HepG2 (cell line): ENCODE results near the gene AGAP1. TPM values are rescaled to one million over a fixed set of nuclear protein-coding genes. Genes with fewer than 3 reads are reported as not detected.

Source experiments
- ATAC-seq: fragments of 200-7000 bp; cut with Tn5 transposase; 3 replicates; pipeline ENCODE4 v1.9.1; 2020; ENCODE audit warnings: mild to moderate bottlenecking, moderate library complexity
- BruUV-seq: library from RNA; stranded (reverse); fragments of 400-500 nt; replicated peaks from 2 replicates; lab custom pipeline; 2021; lab: Mats Ljungman, UMichigan
- CTCF ChIA-PET: fragments of 300-600 bp; formaldehyde crosslinking; extraction: SDS; loops from one replicate; lab custom pipeline; 2021; ENCODE audit warnings: low total read pairs, inconsistent platforms, low intra/inter-chr PET ratio; lab: Yijun Ruan, JAX
- POLR2A ChIA-PET: fragments of 350-600 bp; sonication (Branson Sonifier 250); formaldehyde crosslinking; loops from one replicate; lab custom pipeline; 2020; ENCODE audit warnings: antibody characterized with exemption, inconsistent platforms; lab: Yijun Ruan, JAX
- DNase-seq: peaks from one replicate; pipeline ENCODE4 v3.0.0-alpha.2; 2015; ENCODE audit warnings: low spot score
- FAIRE-seq: peaks from 3 replicates; lab custom pipeline; 2011; peaks lifted over from hg19 to GRCh38; lab: Jason Lieb, UNC
- H2AFZ ChIP-seq: one replicate; pipeline ENCODE4 v1.6.1; 2011; ENCODE audit warnings: low read length, inconsistent platforms
- H3K27ac ChIP-seq: fragments of 300-600 bp; 3 replicates; pipeline ENCODE4 v1.8.0; 2011; ENCODE audit warnings: mixed run types, mild to moderate bottlenecking, mixed read lengths, low read length, inconsistent platforms; ENCODE audit not compliant: insufficient read depth; ENCODE audit errors: extremely low read length
- H3K27me3 ChIP-seq, 2 experiments: fragments of 200-600 bp in 1 of 2; 2 replicates in 1 of 2; 3 replicates in 1 of 2; pipeline versions ENCODE4 v1.6.0 to v1.8.0; 2011; ENCODE audit warnings: low read length in 2 of 2, mild to moderate bottlenecking in 2 of 2, moderate library complexity in 2 of 2, inconsistent platforms in 1 of 2; ENCODE audit not compliant: insufficient read depth in 2 of 2, control insufficient read depth in 1 of 2
- H3K36me3 ChIP-seq, 2 experiments: fragments of 200-600 bp in 1 of 2; replicated peaks in 1 of 2; 2 replicates in 1 of 2; 3 replicates in 1 of 2; pipeline versions ENCODE4 v1.5.1 to v1.8.0; 2011; ENCODE audit warnings: low read length in 2 of 2, inconsistent platforms in 1 of 2; ENCODE audit not compliant: insufficient read depth in 2 of 2, control insufficient read depth in 1 of 2
- H3K4me1 ChIP-seq: 2 replicates; pipeline ENCODE4 v1.5.1; 2012; ENCODE audit warnings: low read length, inconsistent platforms; ENCODE audit not compliant: insufficient read depth
- H3K4me2 ChIP-seq: 2 replicates; pipeline ENCODE4 v1.6.0; 2011; ENCODE audit warnings: low read depth, low read length, inconsistent platforms
- H3K4me3 ChIP-seq, 3 experiments: fragments of 200-600 bp in 1 of 3; sonication (generic), shearing (Covaris generic) in 1 of 3; replicated peaks in 1 of 3; 2 replicates each; pipeline ENCODE4 v1.5.1; 2011 to 2016; ENCODE audit warnings: low read length in 3 of 3, inconsistent platforms in 2 of 3, low read depth in 2 of 3, mild to moderate bottlenecking in 2 of 3, control low read depth in 1 of 3, mixed read lengths in 1 of 3; ENCODE audit not compliant: insufficient read depth in 1 of 3
- H3K79me2 ChIP-seq: one replicate; pipeline ENCODE4 v1.6.1; 2011; ENCODE audit warnings: low read length, inconsistent platforms; ENCODE audit not compliant: insufficient read depth
- H3K9ac ChIP-seq: 2 replicates; pipeline ENCODE4 v1.6.0; 2011; ENCODE audit warnings: mild to moderate bottlenecking, low read depth, low read length, inconsistent platforms; ENCODE audit not compliant: insufficient read depth
- H3K9me3 ChIP-seq: 2 replicates; pipeline ENCODE4 v1.5.1; 2012; ENCODE audit warnings: mild to moderate bottlenecking, low read length
- H4K20me1 ChIP-seq: 2 replicates; pipeline ENCODE4 v1.6.0; 2011; ENCODE audit warnings: inconsistent platforms, mild to moderate bottlenecking, low read length, moderate library complexity; ENCODE audit not compliant: insufficient read depth
- DRAP1 ChIP-seq: IDR thresholded peaks from 2 replicates; pipeline ENCODE4 v1.6.1; 2016; ENCODE audit warnings: missing genetic modification reagents, missing compliant biosample characterization
- FOSL1 ChIP-seq: sonication (generic); formaldehyde crosslinking; IDR thresholded peaks from 2 replicates; pipeline ENCODE4 v1.9.0; 2021; ENCODE audit warnings: missing genetic modification reagents, borderline replicate concordance
- FUBP1 ChIP-seq: sonication (generic); formaldehyde crosslinking; IDR thresholded peaks from 2 replicates; pipeline ENCODE4 v1.5.1; 2020; ENCODE audit warnings: missing genetic modification reagents, mild to moderate bottlenecking, borderline replicate concordance
- NFYC ChIP-seq: IDR thresholded peaks from 2 replicates; pipeline ENCODE4 v1.6.1; 2016; ENCODE audit warnings: missing genetic modification reagents, missing compliant biosample characterization
- ZNF251 ChIP-seq: sonication (generic); formaldehyde crosslinking; IDR thresholded peaks from 2 replicates; pipeline ENCODE4 v1.9.0; 2021; ENCODE audit warnings: mild to moderate bottlenecking, missing genetic modification reagents
- ZNF407 ChIP-seq: sonication (generic); formaldehyde crosslinking; IDR thresholded peaks from one replicate; pipeline ENCODE4 v1.5.1; 2020; ENCODE audit warnings: mild to moderate bottlenecking, missing genetic modification reagents; ENCODE audit errors: not compliant biosample characterization
- ZNF674 ChIP-seq: sonication (generic); formaldehyde crosslinking; IDR thresholded peaks from 2 replicates; pipeline ENCODE4 v1.5.0; 2020; ENCODE audit warnings: low read depth, mild to moderate bottlenecking, missing genetic modification reagents
- ZNF749 ChIP-seq: sonication (generic); formaldehyde crosslinking; IDR thresholded peaks from 2 replicates; pipeline ENCODE4 v1.8.0; 2022; ENCODE audit warnings: mild to moderate bottlenecking, missing genetic modification reagents, moderate library complexity, borderline replicate concordance
- WGBS: methylation state at CpG from one replicate; pipeline ENCODE4 v1.1.6; 2017; ENCODE audit warnings: low lambda C conversion rate; 5-methylcytosine and 5-hydroxymethylcytosine counted together
- in situ Hi-C: cut with HindIII; loops from 2 replicates; pipeline ENCODE4 v1.10.0; 2017; ENCODE audit warnings: low pct_unique_long_range_greater_than_20kb; ENCODE audit not compliant: extremely low pct_ligation_motif_present
- intact Hi-C: fragments of 100-400 bp; cut with micrococcal nuclease; formaldehyde crosslinking; loops from one replicate; pipeline ENCODE4 v1.10.0; 2022; ENCODE audit not compliant: unreplicated experiment
- polyA plus RNA-seq, 8 experiments: library from polyadenylated mRNA; depleted of rRNA in 3 of 8; stranded (reverse) in 7 of 8; unstranded in 1 of 8; fragments of >200 nt; fragmentation: Illumina TruSeq in 4 of 8; extraction: Trizol in 4 of 8; gene quantifications; 2 replicates each; pipeline versions ENCODE4 v1.2.1 to v1.2.3, GENCODE V29; 2011 to 2016; ENCODE audit warnings: low read depth in 4 of 8, missing spikeins in 1 of 8, mixed read lengths in 1 of 8; ENCODE audit not compliant: insufficient read depth in 1 of 8
- total RNA-seq, 5 experiments: library from RNA; depleted of rRNA; stranded (reverse); fragments of >200 nt; fragmentation: Illumina TruSeq; extraction: Trizol; gene quantifications; 2 replicates each; pipeline ENCODE4 v1.2.3, GENCODE V29; 2016; ENCODE audit warnings: low read depth in 1 of 5

AGAP1 gene
- total and polyA plus RNA-seq, 2 of the 13 experiments (the other 11 are each of a cell fraction or from before 2014, with no cell fraction given) = 21.2 to 32.7 TPM

- H3K79me2 ChIP-seq = peaks cover 12% of the 10 kb centered on the region
- H3K27ac ChIP-seq = no peak overlapping the region
- in situ Hi-C loops (no loop called here), intact Hi-C loops (loop anchor here (2.0 kb wide), 1 partner anchor 106 kb away; no protein-coding TSS in a partner anchor)
- peaks cover 10% of the 10 kb centered on the region for H3K4me1 ChIP-seq
- DNase-seq = no peak
- peaks cover 23% of the 10 kb centered on the region; the same call in 1 of the 2 replicates for H4K20me1 ChIP-seq
- BruUV-seq = no TSS peak
- H3K36me3 ChIP-seq = peaks cover 0 to 1% of the 10 kb centered on the region in 2 experiments; a peak in 1 of 5 replicates
- CTCF ChIA-PET = no interaction called here
- 95% methylated on average over 2 of the region's 2 CpGs for WGBS
- ATAC-seq = no peak
- no peak for FAIRE-seq
- H3K27me3 ChIP-seq = no peaks in the 10 kb centered on the region
- H3K4me2 ChIP-seq = no peak overlapping the region
- H3K9me3 ChIP-seq = no peaks in the 10 kb centered on the region
- H3K9ac ChIP-seq = no peak overlapping the region
- no peak for TF ChIP-seq DRAP1 (CRISPR knock-in tag)
- TF ChIP-seq ZNF251 (CRISPR knock-in tag) = no peak
- TF ChIP-seq ZNF674 (CRISPR knock-in tag) = no peak
- TF ChIP-seq ZNF407 (CRISPR knock-in tag) = no peak
- no peak for TF ChIP-seq FUBP1 (CRISPR knock-in tag)
- TF ChIP-seq ZNF749 (CRISPR knock-in tag) = no peak
- TF ChIP-seq NFYC (CRISPR knock-in tag) = no peak
- TF ChIP-seq FOSL1 (CRISPR knock-in tag) = no peak
- H3K4me3 ChIP-seq = no peak overlapping the region
- POLR2A ChIA-PET = no interaction called here
- H2AFZ ChIP-seq = no peak overlapping the region
These were observed 146.5 kb downstream of the AGAP1 start for GRCh38 chr2:235640377-235640776.
